Measurements from ENCODE around the gene MTARC2.

- TF ChIP-seq CTCF (IDR thresholded peaks at IDR 0.05) (no peak), TEAD4 (IDR thresholded peaks at IDR 0.05; ENCODE audit: borderline replicate concordance, insufficient read depth) (no peak), POLR2AphosphoS5 (IDR thresholded peaks at IDR 0.05; ENCODE audit: low read depth, low read length) (no peak)
These were observed 39.0 kb upstream of the MTARC2 start for GRCh38 chr1:220708936-220709801.
